CD4-positive, alpha-beta T cell treated with Interleukin-10 for 1 hour (primary cell): Measurements from ENCODE around the gene CEP295NL.

Source experiments
- DNase-seq: peaks from one replicate; pipeline ENCODE4 v3.0.0-alpha.2; 2020

CEP295NL gene

DNA sequence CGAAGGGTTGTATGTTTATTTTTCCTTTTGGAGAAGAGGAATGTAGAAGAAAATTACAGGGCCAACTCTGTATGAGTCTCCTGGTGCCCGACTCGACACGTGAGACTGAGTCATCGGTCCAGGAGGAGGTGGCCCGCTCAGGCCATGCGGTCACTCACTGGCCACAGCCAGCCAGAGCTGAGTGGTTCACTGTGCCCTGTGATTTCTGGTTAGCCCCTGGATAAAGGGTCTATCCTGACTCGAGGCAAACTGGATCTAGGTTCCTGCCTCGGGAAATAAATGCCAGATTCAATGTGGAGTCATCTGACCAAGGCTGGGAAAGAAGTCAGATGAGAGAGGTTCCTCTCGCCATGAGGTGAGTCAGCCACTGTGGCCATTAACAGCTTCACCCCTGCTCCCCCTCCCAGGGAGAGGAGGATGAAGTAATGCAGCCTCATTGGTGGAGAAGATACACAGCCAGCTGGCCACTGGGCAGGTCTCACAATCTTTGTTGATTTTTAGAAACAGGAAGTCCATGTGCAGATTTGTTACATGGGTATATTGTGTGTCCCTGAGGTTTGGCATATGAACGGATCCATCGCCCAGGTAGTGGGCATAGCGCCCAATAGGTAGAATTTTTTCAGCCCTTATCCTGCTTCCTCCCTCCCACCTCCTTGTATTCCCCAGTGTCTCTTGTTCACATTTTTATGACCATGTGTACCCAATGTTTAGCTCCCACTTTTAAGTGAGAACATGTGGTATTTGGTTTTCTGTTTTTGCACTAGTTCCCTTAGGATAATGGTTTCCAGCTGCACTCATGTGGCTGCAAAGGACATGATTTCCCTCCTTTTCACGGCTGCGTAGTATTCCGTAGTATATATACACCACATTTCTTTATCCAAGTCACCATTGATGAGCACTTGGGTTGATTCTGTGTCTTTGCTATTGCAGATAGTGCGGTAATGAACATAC lies 40.7 kb downstream of the CEP295NL start:
- no peak for DNase-seq

- DNase-seq = no peak
These were observed 41.8 kb downstream of the CEP295NL start for GRCh38 chr17:78861229-78861628.

DNA sequence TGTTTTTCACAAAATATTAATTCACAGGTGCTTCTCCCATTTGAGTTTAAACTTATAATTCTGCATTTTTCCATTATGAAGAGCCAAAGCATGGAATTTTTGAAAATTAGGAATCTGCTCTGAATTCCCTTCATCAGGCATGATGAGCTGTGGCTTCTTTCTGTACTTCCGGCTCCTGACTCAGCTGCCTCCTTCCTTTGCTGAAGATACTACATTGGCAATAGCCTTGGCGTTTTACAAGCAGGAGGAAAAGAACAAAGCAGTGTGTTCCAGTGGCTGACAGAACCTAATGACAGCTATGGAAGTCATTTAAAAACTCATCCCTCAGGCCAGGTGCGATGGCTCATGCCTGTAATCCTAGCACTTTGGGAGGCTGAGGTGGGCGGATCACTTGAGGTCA lies 44.0 kb downstream of the CEP295NL start:
- DNase-seq = no peak

DNA sequence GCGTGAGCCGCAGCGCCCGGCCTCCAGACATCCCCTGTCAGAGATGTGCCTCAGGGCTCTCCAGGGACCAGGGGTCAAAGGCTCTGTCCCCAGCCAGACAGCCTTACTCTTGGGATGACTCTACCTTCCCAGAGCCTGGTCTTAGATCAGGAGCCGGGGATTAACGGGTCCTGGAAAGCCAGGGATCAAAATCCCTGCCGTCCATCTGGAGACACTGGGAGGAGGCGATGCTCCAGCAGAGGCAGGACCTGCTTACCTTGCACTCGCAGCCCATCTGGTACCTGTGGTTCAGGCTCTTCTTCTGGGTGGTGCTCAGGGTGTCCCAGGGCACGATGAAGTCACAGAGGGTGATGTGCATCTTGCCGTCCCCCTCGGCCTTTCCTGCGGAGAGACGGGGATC lies 45.7 kb downstream of the CEP295NL start:
- DNase-seq = no peak

DNA sequence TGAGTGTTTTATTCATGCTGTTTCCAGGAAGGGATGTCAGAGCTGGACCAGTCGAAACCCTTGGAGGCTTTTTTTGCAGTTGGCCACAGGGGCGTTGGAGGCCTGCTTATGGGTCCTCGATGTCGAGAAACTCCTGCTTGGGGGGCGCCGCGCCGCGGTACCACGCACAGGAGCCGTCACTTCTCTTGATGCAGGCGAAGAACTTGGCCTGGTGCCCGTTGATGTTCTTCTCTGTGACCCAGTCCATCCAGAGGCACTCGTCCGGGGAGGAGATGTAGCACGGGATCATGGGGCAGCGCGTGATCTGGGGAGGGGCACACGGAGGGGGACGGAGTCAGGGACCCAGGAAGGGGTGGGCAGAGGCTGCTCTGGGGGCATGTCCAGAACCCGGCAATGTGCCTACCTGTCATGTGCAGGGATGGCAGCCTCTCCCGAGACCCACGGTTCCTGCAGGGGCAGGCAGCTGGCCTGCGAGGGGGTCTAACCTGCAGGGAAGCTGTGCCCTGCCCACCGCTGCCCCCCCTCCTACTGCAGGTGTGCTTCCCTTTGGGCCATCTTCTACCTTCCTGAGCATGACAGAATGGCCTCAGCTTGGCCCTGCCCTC lies 47.3 kb downstream of the CEP295NL start:
- DNase-seq = no peak

DNA sequence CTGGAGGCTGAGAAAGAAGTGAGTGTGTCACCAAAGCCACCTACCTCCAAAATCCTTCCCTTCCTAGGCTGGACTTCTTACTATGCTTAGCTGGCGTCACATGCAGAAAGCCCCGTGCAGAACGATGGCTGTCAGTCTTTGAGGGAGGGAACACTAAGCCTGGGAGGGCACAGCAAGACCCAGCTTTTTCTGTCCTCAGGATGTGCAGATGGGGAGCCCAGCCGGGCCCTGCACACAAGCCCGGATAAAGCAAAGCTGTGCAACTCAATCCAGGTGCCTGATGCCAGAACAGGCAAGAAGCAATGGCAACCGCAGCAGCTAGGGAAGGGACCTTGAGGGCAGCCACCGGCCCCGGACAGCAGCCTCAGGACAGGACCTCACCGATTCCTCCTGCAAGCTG lies 48.5 kb downstream of the CEP295NL start:
- no peak for DNase-seq

- DNase-seq = no peak
These were observed 49.0 kb downstream of the CEP295NL start for GRCh38 chr17:78853926-78854394.

GRCh38 chr17:78852709-78853121 lies 50.3 kb downstream of the CEP295NL start:
- DNase-seq = no peak

- DNase-seq = no peak
These were observed 54.0 kb downstream of the CEP295NL start for GRCh38 chr17:78849026-78849425.

GRCh38 chr17:78847052-78847451 lies 55.9 kb downstream of the CEP295NL start:
- no peak for DNase-seq

DNA sequence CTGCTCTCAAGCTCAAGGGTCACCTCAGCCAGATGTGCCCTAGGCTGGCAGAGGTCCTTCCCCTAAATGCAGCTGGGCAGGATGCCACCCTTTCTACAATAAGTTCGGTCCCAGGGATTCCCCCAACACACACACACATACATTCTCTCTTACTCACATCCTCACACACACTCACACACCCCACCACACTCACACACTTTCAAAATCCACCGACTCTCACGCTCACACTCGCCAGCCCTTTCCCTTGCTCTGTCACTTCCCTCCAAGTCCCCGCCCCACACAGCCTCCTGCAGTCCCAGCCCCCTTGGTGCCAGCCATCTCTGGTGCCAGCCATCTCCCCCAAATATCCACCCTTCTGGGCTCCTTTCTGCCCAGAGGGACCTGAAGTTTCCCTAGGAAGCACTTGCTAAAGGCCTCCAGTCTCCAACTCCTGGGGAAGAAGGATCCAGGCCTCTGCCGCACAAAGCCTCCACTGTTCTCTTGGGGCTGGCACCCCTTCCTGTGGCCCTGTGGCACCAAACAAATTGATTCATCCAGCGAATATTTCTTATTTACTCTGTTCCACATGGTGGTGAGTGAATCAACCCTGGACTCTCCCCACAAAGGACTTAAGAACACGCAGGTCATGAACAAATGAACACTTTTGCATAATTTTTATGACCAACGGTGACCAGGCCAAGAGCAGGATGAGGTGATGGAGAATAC lies 58.5 kb downstream of the CEP295NL start:
- no peak for DNase-seq

GRCh38 chr17:78842881-78843565 lies 60.0 kb downstream of the CEP295NL start:
- peak; percentile 74 for DNase-seq

- DNase-seq = peak; percentile 100
These were observed 62.0 kb downstream of the CEP295NL start, which contains the start of gene USP36 for GRCh38 chr17:78840780-78841611. USP36 (minus strand) TSS chr17:78840814; CDS start chr17:78836363, 4,451 bp downstream.
